ENCODE measurements around the gene SHISAL2A.

Gene SHISAL2A

GRCh38 chr1:52658795-52659194 lies 25.8 kb downstream of the SHISAL2A start:
- in situ Hi-C loops (cut with MboI; ENCODE audit: low sequenced_read_pairs): no loop called here

- in situ Hi-C loops (cut with MboI; ENCODE audit: low sequenced_read_pairs): no loop called here
Observed at GRCh38 chr1:52659356-52659755, 26.4 kb downstream of the SHISAL2A start.

- in situ Hi-C loops (cut with MboI; ENCODE audit: low sequenced_read_pairs): no loop called here
Observed at GRCh38 chr1:52659851-52660596, 27.1 kb downstream of the SHISAL2A start.

- in situ Hi-C loops (cut with MboI; ENCODE audit: low sequenced_read_pairs): no loop called here
Observed at GRCh38 chr1:52660807-52661206, 27.8 kb downstream of the SHISAL2A start.

GRCh38 chr1:52662645-52663313 lies 29.8 kb downstream of the SHISAL2A start:
- in situ Hi-C loops (cut with MboI; ENCODE audit: low sequenced_read_pairs): no loop called here

GRCh38 chr1:52663716-52664115 lies 30.7 kb downstream of the SHISAL2A start:
- in situ Hi-C loops (cut with MboI; ENCODE audit: low sequenced_read_pairs): no loop called here

GRCh38 chr1:52665006-52665941 lies 32.3 kb downstream of the SHISAL2A start:
- in situ Hi-C loops (cut with MboI; ENCODE audit: low sequenced_read_pairs): no loop called here

- in situ Hi-C loops (cut with MboI; ENCODE audit: low sequenced_read_pairs): no loop called here
Observed at GRCh38 chr1:52667290-52667689, 34.3 kb downstream of the SHISAL2A start.

- in situ Hi-C loops (cut with MboI; ENCODE audit: low sequenced_read_pairs): no loop called here
Observed at GRCh38 chr1:52667984-52668383, 35.0 kb downstream of the SHISAL2A start.

- in situ Hi-C loops (cut with MboI; ENCODE audit: low sequenced_read_pairs): no loop called here
Observed at GRCh38 chr1:52668711-52669110, 35.7 kb downstream of the SHISAL2A start.

GRCh38 chr1:52669696-52670095 lies 36.7 kb downstream of the SHISAL2A start:
- in situ Hi-C loops (cut with MboI; ENCODE audit: low sequenced_read_pairs): no loop called here

GRCh38 chr1:52670604-52671003 lies 37.6 kb downstream of the SHISAL2A start:
- in situ Hi-C loops (cut with MboI; ENCODE audit: low sequenced_read_pairs): no loop called here

- in situ Hi-C loops (cut with MboI; ENCODE audit: low sequenced_read_pairs): no loop called here
Observed at GRCh38 chr1:52672946-52673345, 40.0 kb downstream of the SHISAL2A start.

GRCh38 chr1:52673513-52673912 lies 40.5 kb downstream of the SHISAL2A start:
- in situ Hi-C loops (cut with MboI; ENCODE audit: low sequenced_read_pairs): no loop called here

- in situ Hi-C loops (cut with MboI; ENCODE audit: low sequenced_read_pairs): no loop called here
Observed at GRCh38 chr1:52674497-52675384, 41.8 kb downstream of the SHISAL2A start.

- in situ Hi-C loops (cut with MboI; ENCODE audit: low sequenced_read_pairs): no loop called here
Observed at GRCh38 chr1:52676249-52676903, 43.4 kb downstream of the SHISAL2A start.

GRCh38 chr1:52677076-52677806 lies 44.3 kb downstream of the SHISAL2A start:
- in situ Hi-C loops (cut with MboI; ENCODE audit: low sequenced_read_pairs): no loop called here

- in situ Hi-C loops (cut with MboI; ENCODE audit: low sequenced_read_pairs): no loop called here
Observed at GRCh38 chr1:52679048-52679447, 46.1 kb downstream of the SHISAL2A start.

GRCh38 chr1:52679498-52679897 lies 46.5 kb downstream of the SHISAL2A start:
- in situ Hi-C loops (cut with MboI; ENCODE audit: low sequenced_read_pairs): no loop called here
